Testis (tissue), 3 donors: Measurements from ENCODE around the gene SENP2. TPM values are rescaled to one million over a fixed set of nuclear protein-coding genes. Genes with fewer than 3 reads are reported as not detected.

Experiments
- DNase-seq: peaks from one replicate; pipeline ENCODE4 v3.0.0-alpha.2; 2019
- H3K27ac ChIP-seq, 2 donors: fragments of 200-600 bp; sonication (generic); one replicate each; pipeline ENCODE4 v1.5.1; 2019
- H3K27me3 ChIP-seq: fragments of 200-600 bp; sonication (generic); one replicate; pipeline ENCODE4 v1.5.1; 2019
- H3K36me3 ChIP-seq: fragments of 200-600 bp; sonication (generic); one replicate; pipeline ENCODE4 v1.5.1; 2017; ENCODE audit warnings: low read depth; ENCODE audit errors: missing control alignments
- H3K4me1 ChIP-seq: fragments of 200-600 bp; sonication (generic); one replicate; pipeline ENCODE4 v1.5.1; 2019
- H3K4me3 ChIP-seq, 2 donors: fragments of 200-600 bp; sonication (generic); one replicate each; pipeline ENCODE4 v1.5.1; 2017 to 2019
- H3K9me3 ChIP-seq: fragments of 200-600 bp; sonication (generic); one replicate; pipeline ENCODE4 v1.5.1; 2017
- POLR2A ChIP-seq: fragments of 450-650 bp; IDR thresholded peaks from one replicate; pipeline ENCODE4 v1.6.1; 2017; ENCODE audit warnings: antibody characterized with exemption, mild to moderate bottlenecking, moderate library complexity
- WGBS, 2 donors: methylation state at CpG; one replicate each; pipeline ENCODE4 v1.1.5; 2018; 5-methylcytosine and 5-hydroxymethylcytosine counted together
- intact Hi-C: fragments of 100-400 bp; cut with DNase I; formaldehyde crosslinking; loops from one replicate; pipeline ENCODE4 v1.15.1; 2023; ENCODE audit warnings: low total_unique reads
- polyA plus RNA-seq: library from polyadenylated mRNA; stranded (reverse); fragments of 350-450 nt; fragmentation: Illumina TruSeq; extraction: RNeasy Lipid Tissue Mini Kit (QIAGEN cat#74804); gene quantifications from one replicate; pipeline ENCODE4 v1.2.3, GENCODE V29; 2014; ENCODE audit warnings: low read depth, low replicate concordance; ENCODE audit not compliant: insufficient read depth
- total RNA-seq, 2 donors: library from RNA; depleted of rRNA; stranded (reverse); fragments of >200 nt; gene quantifications; one replicate each; pipeline ENCODE4 v1.2.3, GENCODE V29; 2016
- TF ChIP-seq, protein P1 (sequence below), 3 experiments: fragments of 450-650 bp in 2 of 3; fragments of 200-600 bp in 1 of 3; sonication (generic) in 1 of 3; IDR thresholded peaks; one replicate each; pipeline ENCODE4 v1.5.1; 2016 to 2019; ENCODE audit warnings: antibody characterized with exemption in 3 of 3, mild to moderate bottlenecking in 2 of 3, moderate library complexity in 1 of 3

SENP2 gene
- total and polyA plus RNA-seq, 3 donors from 2014 or later: 56.7 to 146 (median 88.1) TPM

DNA sequence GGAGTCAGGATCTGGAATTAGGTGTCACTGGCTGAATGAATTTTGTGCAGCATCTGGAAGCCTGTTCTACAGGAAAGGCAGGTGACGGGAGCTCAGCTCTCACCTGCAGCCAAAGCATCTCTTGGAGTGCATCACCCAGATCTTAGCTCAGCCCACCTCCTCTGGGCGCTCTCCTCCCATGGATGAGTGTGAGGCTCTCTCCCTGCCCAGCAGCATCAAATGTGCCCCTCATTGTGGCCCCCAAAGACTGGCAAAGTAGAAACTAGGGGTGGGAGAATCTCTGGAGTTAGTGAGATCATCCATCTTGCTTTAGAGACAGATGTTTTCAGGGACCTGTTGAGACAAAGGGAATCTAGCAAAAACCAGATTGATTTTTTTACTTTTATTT lies 68.7 kb downstream of the SENP2 start:
- Histone ChIP-seq H3K9me3 (no peaks in the 10 kb centered on the region), H3K27ac (no peak overlapping the region), H3K4me3 (no peak overlapping the region), H3K27me3 (no peaks in the 10 kb centered on the region), H3K4me1 (peaks cover 22% of the 10 kb centered on the region), H3K36me3 (no peaks in the 10 kb centered on the region)
- WGBS, 2 donors: 94 to 100% methylated on average over 2 of the region's 2 CpGs
- no peak for DNase-seq
- no peak for TF ChIP-seq POLR2A
- TF ChIP-seq, protein P1, sequence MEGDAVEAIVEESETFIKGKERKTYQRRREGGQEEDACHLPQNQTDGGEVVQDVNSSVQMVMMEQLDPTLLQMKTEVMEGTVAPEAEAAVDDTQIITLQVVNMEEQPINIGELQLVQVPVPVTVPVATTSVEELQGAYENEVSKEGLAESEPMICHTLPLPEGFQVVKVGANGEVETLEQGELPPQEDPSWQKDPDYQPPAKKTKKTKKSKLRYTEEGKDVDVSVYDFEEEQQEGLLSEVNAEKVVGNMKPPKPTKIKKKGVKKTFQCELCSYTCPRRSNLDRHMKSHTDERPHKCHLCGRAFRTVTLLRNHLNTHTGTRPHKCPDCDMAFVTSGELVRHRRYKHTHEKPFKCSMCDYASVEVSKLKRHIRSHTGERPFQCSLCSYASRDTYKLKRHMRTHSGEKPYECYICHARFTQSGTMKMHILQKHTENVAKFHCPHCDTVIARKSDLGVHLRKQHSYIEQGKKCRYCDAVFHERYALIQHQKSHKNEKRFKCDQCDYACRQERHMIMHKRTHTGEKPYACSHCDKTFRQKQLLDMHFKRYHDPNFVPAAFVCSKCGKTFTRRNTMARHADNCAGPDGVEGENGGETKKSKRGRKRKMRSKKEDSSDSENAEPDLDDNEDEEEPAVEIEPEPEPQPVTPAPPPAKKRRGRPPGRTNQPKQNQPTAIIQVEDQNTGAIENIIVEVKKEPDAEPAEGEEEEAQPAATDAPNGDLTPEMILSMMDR (IDR thresholded peaks at IDR 0.05): no peak
- intact Hi-C loops: no loop called here

DNA sequence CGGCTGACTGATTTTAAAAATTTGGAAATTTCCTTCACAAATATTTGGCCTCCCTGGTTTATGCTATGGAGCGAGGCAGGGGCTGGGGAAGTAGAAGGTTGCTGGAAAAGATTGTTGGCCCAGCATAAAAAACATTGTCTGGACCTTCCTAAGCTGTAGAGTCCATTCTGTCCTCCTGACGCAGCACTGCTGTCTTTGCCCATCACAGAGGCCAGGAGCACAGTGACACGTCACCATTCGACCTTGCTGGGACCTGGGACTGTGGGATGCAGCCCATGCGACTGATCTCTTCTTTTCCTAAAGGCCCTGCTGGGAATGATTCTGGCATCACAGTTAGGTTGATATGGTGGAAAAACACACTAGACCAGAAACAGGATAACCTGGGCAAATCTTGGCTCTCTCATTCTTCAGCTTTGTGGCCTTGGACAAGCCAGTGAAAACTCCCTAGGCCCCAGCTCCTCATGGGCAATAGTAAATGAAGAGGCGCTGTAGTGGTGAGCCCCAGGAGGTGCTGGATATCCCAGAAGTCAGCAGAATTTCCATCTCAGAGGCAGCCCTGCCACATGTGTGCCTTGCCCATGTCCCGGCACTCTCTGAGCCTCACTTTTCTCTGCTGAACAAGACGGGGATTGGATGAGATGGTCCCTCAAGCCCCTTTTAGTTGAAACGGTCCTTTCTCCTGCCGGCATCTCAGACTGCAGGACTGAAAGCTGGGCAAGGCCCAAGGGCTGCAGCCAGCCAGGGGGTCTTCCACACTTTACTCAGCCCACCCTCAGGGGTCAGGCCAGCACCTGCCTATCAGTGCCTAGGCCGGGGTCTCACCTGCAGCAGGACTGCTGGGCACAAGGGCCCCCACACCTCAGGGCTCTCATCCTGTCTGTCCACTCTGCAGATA lies 69.6 kb downstream of the SENP2 start:
- Histone ChIP-seq H3K9me3 (no peaks in the 10 kb centered on the region), H3K36me3 (no peaks in the 10 kb centered on the region), H3K27me3 (no peaks in the 10 kb centered on the region), H3K27ac (peak overlapping the region; percentile 77 to 86), H3K4me3 (no peak overlapping the region), H3K4me1 (peaks cover 30% of the 10 kb centered on the region)
- DNase-seq: no peak
- WGBS, 2 donors: 80 to 82% methylated on average over 7 to 12 of the region's 12 CpGs
- no peak for TF ChIP-seq POLR2A
- TF ChIP-seq, protein P1 (IDR thresholded peaks at IDR 0.05): no peak
- intact Hi-C loops: no loop called here

DNA sequence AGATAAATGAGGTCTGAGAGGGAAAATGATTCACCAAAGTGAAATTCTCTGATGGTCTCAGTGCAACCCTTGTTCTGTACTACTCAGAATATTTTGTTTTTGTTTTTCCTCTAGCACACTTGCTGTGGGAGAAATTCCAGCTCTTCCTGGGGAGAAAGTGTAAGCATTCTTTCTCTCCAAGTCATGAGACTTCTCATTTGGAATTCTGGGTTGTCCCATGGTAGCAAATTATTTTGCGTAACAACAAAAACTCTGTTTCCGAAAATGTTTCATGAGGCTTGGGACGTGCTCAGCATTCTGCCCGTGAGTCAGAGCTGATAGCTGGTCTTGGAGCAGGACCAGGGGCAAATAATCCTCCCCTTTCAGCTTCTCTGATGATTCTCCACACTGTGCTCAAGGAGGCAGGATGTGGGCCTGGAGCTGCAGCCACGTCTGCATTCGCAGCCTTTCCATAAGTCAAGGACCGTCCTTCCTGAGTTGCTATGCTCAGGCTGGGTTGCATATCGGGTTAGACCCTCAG lies 70.3 kb downstream of the SENP2 start:
- WGBS, 2 donors: 39 to 47% methylated on average over 8 of the region's 8 CpGs
- TF ChIP-seq, protein P1 (IDR thresholded peaks at IDR 0.05): no peak
- TF ChIP-seq POLR2A: no peak
- Histone ChIP-seq H3K9me3 (no peaks in the 10 kb centered on the region), H3K4me1 (peaks cover 30% of the 10 kb centered on the region), H3K27me3 (no peaks in the 10 kb centered on the region), H3K4me3 (no peak overlapping the region), H3K36me3 (no peaks in the 10 kb centered on the region), H3K27ac (peak overlapping the region; percentile 77 to 86)
- peak; percentile 73 for DNase-seq
- intact Hi-C loops: no loop called here

DNA sequence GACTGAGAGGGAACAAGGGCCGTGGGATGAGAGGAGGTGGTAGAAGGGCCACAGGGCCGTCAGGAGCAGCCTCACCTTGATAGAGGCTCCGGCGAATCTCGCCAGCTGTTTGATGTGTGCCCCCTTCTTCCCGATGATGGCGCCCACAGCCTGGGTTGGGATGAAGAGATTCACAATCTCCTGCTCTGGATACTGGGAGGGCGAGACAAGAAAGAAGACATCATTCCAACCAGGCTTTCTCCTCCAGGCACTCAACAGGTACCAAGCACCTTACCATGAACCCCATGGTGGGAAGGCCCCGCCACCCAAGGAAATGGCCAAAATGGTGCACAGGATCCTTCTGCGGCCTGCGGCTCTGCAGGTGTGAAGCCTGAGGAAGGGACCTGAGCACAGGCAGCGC lies 71.1 kb downstream of the SENP2 start:
- WGBS, 2 donors: 97% methylated on average over 11 to 12 of the region's 12 CpGs
- intact Hi-C loops: no loop called here
- Histone ChIP-seq H3K27ac (peak overlapping the region; percentile 74 to 86), H3K9me3 (no peaks in the 10 kb centered on the region), H3K4me1 (peaks cover 30% of the 10 kb centered on the region), H3K4me3 (no peak overlapping the region), H3K36me3 (no peaks in the 10 kb centered on the region), H3K27me3 (no peaks in the 10 kb centered on the region)
- DNase-seq: no peak
- TF ChIP-seq, protein P1 (IDR thresholded peaks at IDR 0.05): no peak
- TF ChIP-seq POLR2A: no peak
